Choroid plexus epithelial cell (primary cell): Measurements from ENCODE around the gene FGF18.

ENCODE experiments used
- DNase-seq: peaks from one replicate; pipeline ENCODE4 v3.0.0-alpha.2; 2010; ENCODE audit warnings: low read depth
- H3K4me3 ChIP-seq: 2 replicates; pipeline ENCODE4 v1.5.1; 2011; ENCODE audit warnings: low read depth, mild to moderate bottlenecking, control low read depth, low read length, moderate library complexity
- TF ChIP-seq, protein P1 (sequence below): conservative IDR thresholded peaks from 2 replicates; pipeline ENCODE4 v1.5.1; 2011; ENCODE audit warnings: low read depth, mild to moderate bottlenecking, control low read depth, inconsistent platforms, low read length, moderate library complexity

Gene FGF18

DNA sequence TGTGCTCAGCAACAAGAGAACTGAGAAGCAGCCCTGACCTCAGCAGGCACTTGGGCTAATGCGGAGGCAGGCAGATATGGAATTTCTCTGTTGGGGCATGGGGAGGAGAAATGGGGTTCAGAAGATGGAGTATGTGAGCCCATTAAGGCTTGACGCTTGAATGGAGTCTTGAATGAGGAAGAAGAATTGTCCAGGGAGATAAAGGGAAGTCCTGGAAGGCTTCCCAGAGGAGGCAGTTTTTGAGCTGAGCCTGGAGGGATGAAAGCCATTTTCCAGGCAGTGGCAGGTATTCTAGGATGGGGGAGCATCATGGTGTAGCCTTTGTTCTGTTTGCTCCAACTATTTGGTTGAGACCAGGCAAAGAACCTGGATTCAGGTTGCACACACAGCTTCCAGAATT lies 34.5 kb downstream of the FGF18 start:
- TF ChIP-seq, protein P1, sequence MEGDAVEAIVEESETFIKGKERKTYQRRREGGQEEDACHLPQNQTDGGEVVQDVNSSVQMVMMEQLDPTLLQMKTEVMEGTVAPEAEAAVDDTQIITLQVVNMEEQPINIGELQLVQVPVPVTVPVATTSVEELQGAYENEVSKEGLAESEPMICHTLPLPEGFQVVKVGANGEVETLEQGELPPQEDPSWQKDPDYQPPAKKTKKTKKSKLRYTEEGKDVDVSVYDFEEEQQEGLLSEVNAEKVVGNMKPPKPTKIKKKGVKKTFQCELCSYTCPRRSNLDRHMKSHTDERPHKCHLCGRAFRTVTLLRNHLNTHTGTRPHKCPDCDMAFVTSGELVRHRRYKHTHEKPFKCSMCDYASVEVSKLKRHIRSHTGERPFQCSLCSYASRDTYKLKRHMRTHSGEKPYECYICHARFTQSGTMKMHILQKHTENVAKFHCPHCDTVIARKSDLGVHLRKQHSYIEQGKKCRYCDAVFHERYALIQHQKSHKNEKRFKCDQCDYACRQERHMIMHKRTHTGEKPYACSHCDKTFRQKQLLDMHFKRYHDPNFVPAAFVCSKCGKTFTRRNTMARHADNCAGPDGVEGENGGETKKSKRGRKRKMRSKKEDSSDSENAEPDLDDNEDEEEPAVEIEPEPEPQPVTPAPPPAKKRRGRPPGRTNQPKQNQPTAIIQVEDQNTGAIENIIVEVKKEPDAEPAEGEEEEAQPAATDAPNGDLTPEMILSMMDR: no peak
- H3K4me3 ChIP-seq: no peak overlapping the region
- no peak for DNase-seq

DNA sequence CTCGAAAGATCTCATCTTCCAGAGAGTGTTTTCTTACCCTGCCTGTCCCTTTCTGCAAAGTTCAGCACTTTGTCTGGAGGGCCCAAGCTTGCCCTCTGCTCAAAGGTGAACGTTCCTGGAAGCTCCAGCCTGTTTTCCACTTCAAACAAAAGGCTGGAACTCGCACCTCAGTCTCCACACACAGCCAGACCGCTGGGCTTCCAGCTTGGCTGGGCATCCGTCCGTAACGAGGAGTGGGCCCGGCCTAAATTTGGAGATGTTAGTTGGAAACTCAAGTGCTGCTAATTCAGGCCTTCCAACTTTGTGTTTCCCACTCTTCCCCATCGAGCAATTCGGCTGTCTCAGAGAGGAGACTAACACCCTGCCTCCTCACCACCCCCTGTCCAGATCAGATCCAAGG lies 35.1 kb downstream of the FGF18 start:
- TF ChIP-seq, protein P1: no peak
- no peak overlapping the region for H3K4me3 ChIP-seq
- no peak for DNase-seq

DNA sequence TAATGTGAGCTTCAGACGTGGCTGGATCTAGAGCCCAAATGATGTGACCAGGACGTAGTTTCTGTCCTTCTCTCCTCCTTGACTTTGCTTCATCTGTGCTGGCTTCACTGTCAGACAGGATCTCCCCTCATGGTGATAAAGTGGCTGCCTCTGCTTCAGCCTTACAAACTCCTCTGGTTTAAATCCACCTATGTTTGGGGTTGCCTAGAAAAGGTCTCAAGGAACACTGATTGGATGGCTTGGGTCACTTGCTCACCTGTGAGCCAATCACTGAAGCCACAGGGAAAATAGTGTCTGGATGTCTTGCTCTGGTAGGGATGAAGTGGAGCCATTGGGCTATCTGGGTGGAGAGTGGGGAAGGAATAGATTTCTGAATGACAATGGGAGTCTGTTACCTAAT lies 36.1 kb downstream of the FGF18 start:
- TF ChIP-seq, protein P1: no peak
- H3K4me3 ChIP-seq: no peak overlapping the region
- DNase-seq: no peak

GRCh38 chr5:171457208-171457981 lies 37.9 kb downstream of the FGF18 start:
- TF ChIP-seq, protein P1: no peak
- no peak for DNase-seq

DNA sequence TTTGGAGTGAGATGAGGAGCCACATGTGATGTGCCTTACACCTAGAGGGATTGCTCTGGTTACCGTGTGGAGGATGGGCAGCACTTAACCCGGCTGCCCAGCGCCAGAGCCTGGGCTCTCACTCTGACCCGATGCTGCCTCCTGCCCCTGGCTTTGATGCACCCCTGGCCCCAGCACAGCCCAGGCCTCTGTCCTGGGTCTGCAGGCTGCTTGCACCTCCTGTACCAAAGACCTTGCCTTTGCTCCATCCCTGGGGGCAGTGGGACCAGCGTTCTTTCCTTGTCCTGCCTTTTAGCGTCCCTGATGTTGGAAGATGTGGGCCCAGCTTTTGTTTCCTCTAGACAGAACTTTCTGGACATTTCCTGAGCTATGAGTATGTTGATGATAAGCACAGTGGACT lies 40.4 kb downstream of the FGF18 start:
- no peak for DNase-seq
- no peak overlapping the region for H3K4me3 ChIP-seq
- TF ChIP-seq, protein P1: no peak

More at GRCh38 chr5:171457208-171457981, 37.9 kb downstream of the FGF18 start:
- no peak overlapping the region for H3K4me3 ChIP-seq

DNA sequence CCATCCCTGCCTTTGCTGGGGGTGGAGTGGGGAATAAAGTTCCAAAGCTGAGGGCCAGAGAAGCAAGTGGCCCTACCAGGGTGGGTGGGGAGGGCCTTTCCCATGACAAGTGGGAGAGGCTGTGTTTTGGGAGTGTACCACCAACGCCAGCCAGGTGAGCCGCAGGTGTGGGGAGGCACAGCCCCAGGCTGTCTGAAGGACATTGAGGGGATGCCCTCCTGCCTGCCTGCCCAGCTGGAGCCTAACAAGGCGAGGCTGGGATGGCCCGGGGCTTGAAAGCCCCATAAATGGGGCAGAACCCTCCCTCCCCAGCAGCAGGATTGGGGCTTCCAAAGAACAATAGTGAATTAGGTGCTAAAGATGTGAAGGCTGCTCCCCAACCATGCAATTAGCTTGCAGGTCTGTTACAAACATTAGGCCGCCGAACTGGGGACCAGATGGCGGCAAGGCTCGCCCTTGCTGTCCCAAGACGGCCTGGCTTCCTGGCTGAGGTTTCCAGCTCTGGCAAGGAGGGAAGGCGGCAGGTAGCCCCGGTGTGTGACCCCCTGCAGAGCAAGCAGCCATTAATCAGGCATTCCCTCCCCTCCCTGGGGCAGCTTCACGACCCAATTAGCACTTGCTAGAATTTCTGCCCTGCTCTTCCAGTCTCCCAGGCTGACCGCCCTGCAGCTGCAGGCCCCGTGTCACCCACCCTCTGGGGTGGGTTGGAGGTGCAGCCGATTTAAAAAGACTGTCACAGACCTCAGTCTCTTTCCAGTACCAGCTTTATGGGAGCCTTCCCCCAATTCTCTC lies 42.9 kb downstream of the FGF18 start:
- no peak overlapping the region for H3K4me3 ChIP-seq
- TF ChIP-seq, protein P1: no peak
- DNase-seq: no peak
